ENCODE data around the gene PRKCH. TPM values are rescaled to one million over a fixed set of nuclear protein-coding genes. Genes with fewer than 3 reads are reported as not detected.
A peak's percentile ranks its signal among the peaks of the same experiment; 100 is the strongest.

Gene PRKCH
- total RNA-seq, 1 donor from 2014 or later: 20.2 TPM

DNA sequence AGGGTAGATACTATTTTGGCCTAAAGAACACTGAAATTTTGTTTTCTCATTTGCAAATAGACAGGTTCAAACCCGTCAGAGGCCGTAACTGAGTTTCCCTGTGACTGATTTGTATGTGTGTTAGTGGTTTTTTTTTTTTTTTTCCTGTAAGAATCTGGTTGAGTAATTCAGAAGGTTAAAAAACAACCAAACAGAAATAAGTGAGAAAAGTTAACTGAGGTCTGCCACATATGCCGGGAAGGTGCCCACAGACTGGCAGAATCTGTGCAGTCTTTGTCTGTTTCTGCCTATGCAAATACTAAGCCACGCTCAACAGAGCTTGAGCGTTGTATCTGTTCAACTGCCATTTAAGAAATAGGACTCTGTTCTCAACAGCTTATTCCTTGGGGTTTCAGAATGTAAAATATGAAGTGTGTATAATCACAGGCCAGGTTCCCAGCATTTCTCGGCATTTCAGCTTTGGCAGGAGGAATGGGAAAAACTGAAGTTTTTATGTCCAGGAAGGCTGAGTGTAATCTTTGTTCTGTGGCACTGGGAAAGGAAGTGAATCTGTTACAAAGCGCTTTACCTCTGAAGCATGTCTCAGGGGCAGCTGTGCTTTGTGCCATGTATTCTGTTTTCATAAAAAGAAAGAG is 181.9 kb downstream of the PRKCH start:
- TF ChIP-seq, protein P1, sequence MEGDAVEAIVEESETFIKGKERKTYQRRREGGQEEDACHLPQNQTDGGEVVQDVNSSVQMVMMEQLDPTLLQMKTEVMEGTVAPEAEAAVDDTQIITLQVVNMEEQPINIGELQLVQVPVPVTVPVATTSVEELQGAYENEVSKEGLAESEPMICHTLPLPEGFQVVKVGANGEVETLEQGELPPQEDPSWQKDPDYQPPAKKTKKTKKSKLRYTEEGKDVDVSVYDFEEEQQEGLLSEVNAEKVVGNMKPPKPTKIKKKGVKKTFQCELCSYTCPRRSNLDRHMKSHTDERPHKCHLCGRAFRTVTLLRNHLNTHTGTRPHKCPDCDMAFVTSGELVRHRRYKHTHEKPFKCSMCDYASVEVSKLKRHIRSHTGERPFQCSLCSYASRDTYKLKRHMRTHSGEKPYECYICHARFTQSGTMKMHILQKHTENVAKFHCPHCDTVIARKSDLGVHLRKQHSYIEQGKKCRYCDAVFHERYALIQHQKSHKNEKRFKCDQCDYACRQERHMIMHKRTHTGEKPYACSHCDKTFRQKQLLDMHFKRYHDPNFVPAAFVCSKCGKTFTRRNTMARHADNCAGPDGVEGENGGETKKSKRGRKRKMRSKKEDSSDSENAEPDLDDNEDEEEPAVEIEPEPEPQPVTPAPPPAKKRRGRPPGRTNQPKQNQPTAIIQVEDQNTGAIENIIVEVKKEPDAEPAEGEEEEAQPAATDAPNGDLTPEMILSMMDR (IDR thresholded peaks at IDR 0.05): no peak
- H3K4me1 ChIP-seq: peaks cover 7 to 17% of the 10 kb centered on the region in 2 donors
- no peaks in the 10 kb centered on the region for H3K9me3 ChIP-seq
- no peaks in the 10 kb centered on the region for H3K36me3 ChIP-seq
- no peaks in the 10 kb centered on the region for H3K27me3 ChIP-seq
- no peak for DNase-seq (ENCODE audit: low spot score in 2 of 2)
- intact Hi-C loops (cut with DNase I): loop anchor here (1.0 to 2.0 kb wide), 2 partner anchors 22 to 24 kb away; no protein-coding TSS in a partner anchor
- peak overlapping the region; percentile 44 to 50 for H3K27ac ChIP-seq
- peak overlapping the region in 1 of 2 donors; percentile 25 for H3K4me3 ChIP-seq

DNA sequence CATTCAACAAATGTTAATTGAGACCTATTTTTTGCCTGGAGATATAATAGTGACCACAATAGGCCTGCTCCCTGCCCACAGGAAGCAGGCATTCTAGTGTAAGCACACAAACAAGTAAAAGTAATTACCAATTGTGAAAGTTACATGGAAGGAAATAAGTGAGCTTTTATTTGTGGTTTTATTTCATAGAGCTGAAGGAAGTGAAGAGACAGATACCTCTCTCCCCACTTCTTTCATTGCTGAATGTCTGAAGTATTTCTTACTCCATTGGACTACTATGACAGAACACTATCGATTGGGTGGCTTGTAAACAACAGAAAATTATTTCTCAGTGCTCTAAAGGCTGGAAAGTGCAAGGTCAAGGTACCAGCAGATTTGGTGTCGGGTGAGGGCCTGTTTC is 183.5 kb downstream of the PRKCH start:
- no peak for DNase-seq (ENCODE audit: low spot score in 2 of 2)
- TF ChIP-seq, protein P1 (IDR thresholded peaks at IDR 0.05): no peak
- Histone ChIP-seq H3K27me3 (no peaks in the 10 kb centered on the region), H3K36me3 (no peaks in the 10 kb centered on the region), H3K27ac (peak overlapping the region in 1 of 2 donors; percentile 76), H3K9me3 (no peaks in the 10 kb centered on the region), H3K4me3 (no peak overlapping the region), H3K4me1 (peaks cover 0 to 8% of the 10 kb centered on the region in 2 donors)
- intact Hi-C loops (cut with DNase I): no loop called here

- intact Hi-C loops (cut with DNase I): no loop called here
- H3K36me3 ChIP-seq: no peaks in the 10 kb centered on the region
- H3K9me3 ChIP-seq: no peaks in the 10 kb centered on the region
- peak overlapping the region; percentile 58 to 76 for H3K27ac ChIP-seq
- peaks cover 0 to 8% of the 10 kb centered on the region in 2 donors for H3K4me1 ChIP-seq
- H3K27me3 ChIP-seq: no peaks in the 10 kb centered on the region
- no peak overlapping the region for H3K4me3 ChIP-seq
- DNase-seq (ENCODE audit: low spot score in 2 of 2): no peak
- TF ChIP-seq, protein P1 (IDR thresholded peaks at IDR 0.05): no peak
These were observed 184.7 kb downstream of the PRKCH start for GRCh38 chr14:61505815-61506809.

GRCh38 chr14:61508526-61508925 is 187.1 kb downstream of the PRKCH start:
- H3K9me3 ChIP-seq: no peaks in the 10 kb centered on the region
- no peaks in the 10 kb centered on the region for H3K27me3 ChIP-seq
- H3K36me3 ChIP-seq: no peaks in the 10 kb centered on the region
- no peak overlapping the region for H3K4me3 ChIP-seq
- H3K27ac ChIP-seq: no peak overlapping the region
- TF ChIP-seq, protein P1 (IDR thresholded peaks at IDR 0.05): no peak
- H3K4me1 ChIP-seq: peaks cover 0 to 6% of the 10 kb centered on the region in 2 donors
- intact Hi-C loops (cut with DNase I): no loop called here
- no peak for DNase-seq (ENCODE audit: low spot score in 2 of 2)

GRCh38 chr14:61510736-61511557 is 189.6 kb downstream of the PRKCH start:
- intact Hi-C loops (cut with DNase I): no loop called here
- no peaks in the 10 kb centered on the region for H3K27me3 ChIP-seq
- no peak overlapping the region for H3K27ac ChIP-seq
- no peak overlapping the region for H3K4me3 ChIP-seq
- peaks cover 0 to under 1% of the 10 kb centered on the region in 2 donors for H3K4me1 ChIP-seq
- H3K36me3 ChIP-seq: no peaks in the 10 kb centered on the region
- TF ChIP-seq, protein P1 (IDR thresholded peaks at IDR 0.05): no peak
- no peaks in the 10 kb centered on the region for H3K9me3 ChIP-seq
- no peak for DNase-seq (ENCODE audit: low spot score in 2 of 2)

Measured in ascending aorta (tissue), 2 donors.